HG03175 (cell line): ENCODE measurements around the gene NAXE.
"Not testable (repeated sequence)": the region's sequence is repeated elsewhere in the genome, so short reads cannot be mapped to it uniquely, and the experiment has no call there.

Experiments
- ATAC-seq: cut with Tn5 transposase; IDR thresholded peaks from one replicate; pipeline ENCODE4 v1.9.1; 2021; ENCODE audit warnings: mild to moderate bottlenecking, moderate library complexity; ENCODE audit not compliant: unreplicated experiment

NAXE gene

GRCh38 chr1:156591432-156592157 is at the start of gene NAXE:
NAXE (plus strand) TSS chr1:156591776; CDS start chr1:156591805, 29 bp downstream.
- peak; percentile 77 for ATAC-seq

- no peak for ATAC-seq
Measured at GRCh38 chr1:156543066-156543465, 48.5 kb upstream of the NAXE start.

- ATAC-seq: no peak
Measured at GRCh38 chr1:156544592-156545102, 46.9 kb upstream of the NAXE start.

GRCh38 chr1:156546267-156546666 is 45.3 kb upstream of the NAXE start:
- ATAC-seq: no peak

GRCh38 chr1:156547434-156547833 is 44.1 kb upstream of the NAXE start:
- ATAC-seq: no peak

- ATAC-seq: no peak
Measured at GRCh38 chr1:156547982-156548381, 43.6 kb upstream of the NAXE start.

- ATAC-seq: no peak
Measured at GRCh38 chr1:156549390-156549789, 42.2 kb upstream of the NAXE start.

- no peak for ATAC-seq
Measured at GRCh38 chr1:156549831-156550230, 41.7 kb upstream of the NAXE start.

GRCh38 chr1:156550346-156550745 is 41.2 kb upstream of the NAXE start:
- no peak for ATAC-seq

- ATAC-seq: no peak
Measured at GRCh38 chr1:156551066-156551643, 40.4 kb upstream of the NAXE start.

GRCh38 chr1:156551869-156552268 is 39.7 kb upstream of the NAXE start:
- ATAC-seq: no peak

GRCh38 chr1:156552518-156552917 is 39.1 kb upstream of the NAXE start:
- ATAC-seq: no peak

GRCh38 chr1:156552937-156553336 is 38.6 kb upstream of the NAXE start:
- not testable (repeated sequence) for ATAC-seq

- no peak for ATAC-seq
Measured at GRCh38 chr1:156553860-156554485, 37.6 kb upstream of the NAXE start.

- no peak for ATAC-seq
Measured at GRCh38 chr1:156554971-156555370, 36.6 kb upstream of the NAXE start.

- ATAC-seq: no peak
Measured at GRCh38 chr1:156555715-156556114, 35.9 kb upstream of the NAXE start.

GRCh38 chr1:156556354-156556753 is 35.2 kb upstream of the NAXE start:
- ATAC-seq: no peak

GRCh38 chr1:156559086-156559796 is 32.3 kb upstream of the NAXE start:
- no peak for ATAC-seq

- ATAC-seq: no peak
Measured at GRCh38 chr1:156559797-156560385, 31.7 kb upstream of the NAXE start.

GRCh38 chr1:156560585-156561163 is 30.9 kb upstream of the NAXE start:
- ATAC-seq: no peak

- no peak for ATAC-seq
Measured at GRCh38 chr1:156565519-156565918, 26.1 kb upstream of the NAXE start.
